Stimulated activated CD8-positive, alpha-beta memory T cell treated with anti-CD3 and anti-CD28 coated beads, Interleukin-15, amount 100 ng/mL, for 24 hours (primary cell): ENCODE data around the gene TSC22D1.

ENCODE experiments used
- DNase-seq: peaks from one replicate; pipeline ENCODE4 v3.0.0-alpha.2; 2020; ENCODE audit warnings: low read depth

TSC22D1 gene

DNA sequence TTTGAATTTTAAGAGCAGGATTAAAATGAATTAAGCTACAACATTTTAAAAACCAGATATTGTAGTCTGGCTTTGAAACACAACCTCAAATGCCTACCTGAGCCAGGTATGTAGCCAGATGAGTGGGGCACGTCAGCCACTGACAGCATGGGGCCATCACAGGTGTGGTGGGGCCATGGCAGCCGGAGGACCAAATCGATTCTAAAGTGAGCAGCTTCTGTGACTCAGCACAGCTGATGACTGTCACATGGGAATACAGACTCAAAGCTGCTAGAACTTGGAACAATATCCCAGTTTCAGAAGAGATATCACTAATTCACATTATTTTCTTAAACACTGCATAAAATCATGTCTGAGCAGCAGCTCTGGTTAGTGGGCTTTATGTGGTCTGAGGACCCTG is 149.7 kb downstream of the TSC22D1 start:
- no peak for DNase-seq

- DNase-seq = no peak
Observed at GRCh38 chr13:44425815-44426078, 150.4 kb downstream of the TSC22D1 start.

DNA sequence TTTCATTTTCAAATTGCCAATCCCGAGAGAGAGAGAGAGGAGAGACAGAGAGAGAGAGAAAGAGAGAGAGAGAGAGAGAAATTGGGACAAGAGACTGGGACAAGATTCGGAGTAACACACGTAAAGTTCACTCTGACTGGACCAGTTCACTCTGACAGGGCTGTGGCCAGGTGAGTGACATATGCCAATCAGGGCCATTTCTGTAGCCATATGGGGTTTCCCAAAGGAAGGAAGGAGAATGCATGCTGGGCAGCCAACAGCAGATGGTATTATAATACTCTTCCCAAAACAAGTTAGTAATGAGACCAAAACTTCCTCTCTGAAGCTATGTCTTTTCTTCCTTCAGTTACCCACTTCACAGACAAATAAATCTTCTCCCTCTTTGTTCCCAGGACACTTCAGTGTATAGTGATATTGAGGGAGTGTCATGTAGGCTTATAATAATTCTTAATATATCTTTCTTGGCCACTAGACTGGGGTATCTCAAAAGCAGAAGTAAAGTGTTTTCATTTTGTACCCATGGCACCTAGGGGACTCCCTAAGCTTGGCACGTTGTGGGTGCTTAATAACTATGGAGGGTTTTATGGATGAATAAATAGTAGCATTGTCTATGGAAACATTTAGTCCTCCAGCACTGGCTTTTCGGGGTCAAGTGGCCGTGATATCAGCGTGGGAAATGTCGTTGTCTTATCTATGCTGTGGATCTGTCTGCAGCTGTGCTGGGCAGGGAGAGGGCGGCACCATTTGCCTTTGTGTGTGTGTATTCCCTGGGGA is 150.9 kb downstream of the TSC22D1 start:
- no peak for DNase-seq

GRCh38 chr13:44423824-44424223 is 152.3 kb downstream of the TSC22D1 start:
- no peak for DNase-seq

DNA sequence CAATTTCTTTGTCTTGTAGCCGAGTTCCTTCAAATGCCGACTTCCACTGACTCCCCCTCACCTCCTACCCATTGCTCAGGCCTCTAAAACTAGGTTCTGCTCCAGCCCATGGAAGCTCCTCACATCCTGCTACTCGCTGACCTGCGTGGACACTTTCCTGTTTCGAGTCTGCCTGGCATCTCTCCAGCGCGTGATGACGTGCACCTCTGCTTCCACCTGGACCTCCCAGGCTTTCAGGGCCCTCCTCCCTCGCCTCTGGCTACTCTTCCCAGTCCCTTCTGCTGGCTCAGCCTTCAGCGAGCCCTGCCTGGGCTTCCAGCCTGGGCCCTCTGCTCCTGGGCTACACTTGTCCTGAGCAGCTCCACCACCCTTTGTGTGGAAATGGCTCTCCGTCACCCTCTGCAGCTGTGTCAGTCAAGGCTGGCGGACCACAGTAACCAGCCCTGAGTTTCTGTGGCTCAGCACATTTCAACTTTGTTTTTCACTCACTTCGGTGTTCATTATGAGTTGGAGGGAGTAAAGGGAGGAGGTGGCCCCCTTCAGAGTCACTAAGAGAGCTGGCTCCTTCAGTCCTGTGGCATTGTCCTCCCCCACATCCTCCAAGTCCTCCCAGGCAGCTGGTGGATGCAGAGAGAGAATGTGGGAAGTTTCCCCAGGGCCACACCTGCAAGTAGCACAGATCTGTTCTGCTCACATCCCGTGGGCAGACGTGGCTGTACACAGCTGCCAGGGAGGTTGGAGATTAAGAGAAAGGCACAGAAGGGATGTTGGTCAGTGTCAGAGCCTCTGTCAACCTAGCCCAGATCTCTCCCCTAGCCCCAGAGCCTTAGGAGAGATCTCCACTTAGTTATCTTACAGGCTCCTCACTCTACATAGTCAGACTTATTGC is 153.1 kb downstream of the TSC22D1 start:
- DNase-seq = no peak

- no peak for DNase-seq
Observed at GRCh38 chr13:44421853-44422525, 154.1 kb downstream of the TSC22D1 start.

DNA sequence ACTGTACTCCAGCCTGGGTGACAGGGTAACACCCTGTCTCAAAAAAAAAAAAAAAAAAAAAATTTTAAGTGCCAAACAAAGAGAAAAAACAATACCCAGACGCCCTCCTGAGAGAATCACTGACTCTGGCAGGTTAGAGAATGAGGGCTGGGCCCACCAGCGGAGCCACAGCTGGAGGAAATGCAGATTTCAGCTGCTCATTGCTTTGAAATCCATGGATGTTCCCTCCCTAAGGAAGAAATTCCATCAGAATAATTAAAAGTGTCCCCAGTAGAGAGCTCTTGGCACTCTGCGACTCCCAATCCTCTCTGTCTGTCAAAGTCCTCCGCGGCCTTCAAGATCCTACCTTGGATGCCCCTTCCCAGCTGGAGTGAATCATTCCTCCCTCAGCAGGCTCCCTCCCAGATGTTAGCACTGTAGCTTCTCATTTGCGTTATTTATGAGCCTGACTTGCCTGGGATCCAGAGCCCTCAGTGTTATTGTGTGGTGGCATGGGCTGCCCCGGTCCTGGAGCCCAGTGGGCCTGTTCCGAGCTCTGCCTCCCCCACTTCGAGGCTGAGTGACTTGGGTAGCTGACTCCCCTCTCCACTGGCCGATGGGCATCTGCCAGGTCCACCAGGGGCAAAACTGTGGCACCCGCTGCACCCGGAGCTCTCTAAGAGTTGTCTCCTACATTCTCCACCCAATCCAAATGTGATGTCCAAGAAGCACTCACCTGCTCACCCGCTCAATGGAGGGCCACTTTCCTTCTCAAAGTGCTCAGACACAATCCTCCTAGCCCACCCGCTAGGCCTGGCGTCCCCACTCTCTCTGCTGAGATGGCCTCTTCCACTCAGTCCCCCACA is 155.5 kb downstream of the TSC22D1 start:
- DNase-seq = no peak

- no peak for DNase-seq
Observed at GRCh38 chr13:44417876-44418275, 158.3 kb downstream of the TSC22D1 start.

GRCh38 chr13:44417446-44417845 is 158.7 kb downstream of the TSC22D1 start:
- DNase-seq = no peak

GRCh38 chr13:44416744-44417143 is 159.4 kb downstream of the TSC22D1 start:
- no peak for DNase-seq

- DNase-seq = no peak
Observed at GRCh38 chr13:44416301-44416700, 159.8 kb downstream of the TSC22D1 start.

- no peak for DNase-seq
Observed at GRCh38 chr13:44415815-44416214, 160.3 kb downstream of the TSC22D1 start.

- no peak for DNase-seq
Observed at GRCh38 chr13:44414716-44415115, 161.4 kb downstream of the TSC22D1 start.

GRCh38 chr13:44413095-44413494 is 163.0 kb downstream of the TSC22D1 start:
- no peak for DNase-seq

DNA sequence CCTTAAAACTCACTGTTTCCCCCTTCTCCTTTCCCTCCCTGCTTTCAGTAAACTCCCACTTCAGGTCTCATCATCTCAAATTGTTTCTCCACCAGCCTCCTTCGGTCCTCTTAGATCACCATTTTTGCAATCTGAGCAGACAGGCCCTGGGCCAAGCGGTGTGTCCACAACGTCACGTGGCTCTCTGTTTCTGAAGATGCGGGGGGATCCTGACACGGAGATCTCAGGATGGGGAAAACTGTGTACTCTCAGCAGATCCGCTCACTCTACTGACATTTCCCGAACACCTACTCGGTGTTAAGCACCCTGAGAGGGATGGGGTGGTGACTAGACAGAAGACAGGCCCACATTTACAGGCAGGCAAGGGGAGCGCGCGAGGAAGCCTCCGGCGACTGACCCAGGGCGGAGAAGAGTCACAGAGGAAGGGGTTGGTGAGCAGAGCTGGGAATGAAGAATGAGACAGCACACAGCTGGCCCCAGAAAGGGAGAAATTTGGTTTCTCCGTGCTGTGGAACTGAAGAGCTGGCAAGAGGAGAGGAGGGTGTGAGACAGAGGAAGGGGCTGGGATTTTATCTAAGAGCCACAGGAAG is 163.7 kb downstream of the TSC22D1 start:
- DNase-seq = no peak

- no peak for DNase-seq
Observed at GRCh38 chr13:44411841-44412240, 164.3 kb downstream of the TSC22D1 start.

GRCh38 chr13:44410328-44410859 is 165.7 kb downstream of the TSC22D1 start:
- no peak for DNase-seq

DNA sequence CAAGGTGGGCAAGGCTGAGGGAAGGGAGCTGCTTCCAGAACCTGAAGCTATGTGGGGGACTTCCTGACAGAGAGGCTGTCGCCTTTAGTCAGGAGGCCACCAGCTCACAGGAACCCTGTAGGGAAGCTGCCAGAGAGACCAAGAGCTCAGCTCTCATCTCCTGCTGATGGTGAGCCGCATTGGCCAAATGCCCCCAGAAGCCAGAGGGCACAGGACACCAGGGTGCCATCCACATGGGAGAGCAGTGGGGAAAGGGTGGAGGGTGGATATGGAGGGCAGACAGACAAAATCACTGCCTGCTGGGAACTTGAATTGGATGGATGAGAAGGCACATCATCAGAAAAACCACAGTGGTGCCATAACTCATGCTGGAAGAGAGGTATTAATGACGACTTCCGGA is 166.5 kb downstream of the TSC22D1 start:
- no peak for DNase-seq

DNA sequence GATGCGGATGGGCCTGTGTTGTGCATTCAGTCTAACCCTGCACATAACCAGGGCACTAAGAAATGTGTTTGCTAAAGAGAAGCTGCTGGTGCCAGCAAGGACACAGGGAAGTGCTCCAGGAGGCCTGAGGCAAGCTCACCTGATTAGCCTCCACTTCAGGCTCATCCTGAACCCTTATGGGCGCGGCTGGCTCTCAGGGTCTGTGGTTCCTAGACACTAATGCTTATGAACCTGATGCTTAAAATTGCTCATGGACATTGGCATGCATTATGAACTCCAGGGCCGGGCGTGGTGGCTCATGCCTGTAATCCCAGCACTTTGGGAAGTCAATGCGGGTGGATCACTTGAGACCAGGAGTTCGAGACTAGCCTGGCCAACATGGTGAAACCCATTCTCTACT is 168.2 kb downstream of the TSC22D1 start:
- DNase-seq = no peak

DNA sequence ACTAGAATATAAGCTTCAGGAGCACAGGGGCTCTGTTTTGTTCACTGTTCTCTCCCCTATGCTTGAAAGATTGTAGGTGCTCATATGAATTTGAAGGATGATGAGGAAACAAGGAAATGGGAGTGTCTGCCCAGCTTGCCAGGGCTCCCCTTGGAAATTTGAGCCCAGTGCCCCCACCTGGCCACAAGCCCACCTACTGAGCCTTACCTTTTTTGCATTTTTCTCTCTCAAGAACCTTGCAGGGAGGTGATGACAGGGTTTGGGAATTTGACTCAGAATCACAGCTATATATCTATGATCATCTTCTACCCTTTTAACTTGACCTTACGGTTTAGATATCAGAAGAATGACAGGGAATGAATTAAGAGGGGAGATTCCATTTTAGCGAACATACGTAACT is 168.8 kb downstream of the TSC22D1 start:
- no peak for DNase-seq

DNA sequence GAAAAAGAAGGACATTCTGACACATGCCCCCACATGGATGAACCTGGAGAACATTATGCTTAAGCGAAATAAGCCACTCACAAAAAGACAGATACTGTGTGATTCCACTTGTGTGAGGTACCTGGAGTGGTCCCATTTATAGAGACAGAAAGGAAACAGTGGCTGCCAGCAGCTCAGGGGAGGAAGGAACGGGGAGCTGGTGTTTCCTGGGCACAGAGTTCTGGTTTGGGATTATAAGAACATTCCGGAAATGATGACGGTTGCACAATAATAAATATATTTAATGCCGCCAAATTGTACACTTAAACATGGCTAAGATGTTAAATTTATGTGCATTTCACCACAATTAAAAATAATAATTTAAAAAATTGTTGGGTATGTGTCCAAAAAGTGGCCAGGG is 169.5 kb downstream of the TSC22D1 start:
- no peak for DNase-seq
